Natural killer cell (primary cell): ENCODE measurements around the gene ARL14. TPM values are rescaled to one million over a fixed set of nuclear protein-coding genes. Genes with fewer than 3 reads are reported as not detected.

Experiments used
- ATAC-seq, 3 donors: fragments of 150-1000 bp in 2 of 3; fragments of 200-7000 bp in 1 of 3; cut with Tn5 transposase; 1 replicate in 1 of 3; 2 replicates in 2 of 3; pipeline ENCODE4 v1.10.0; 2021; ENCODE audit warnings: mild to moderate bottlenecking in 2 of 3, moderate library complexity in 2 of 3
- DNase-seq, 2 donors: peaks; one replicate each; pipeline versions ENCODE4 v3.0.0 to v3.0.0-alpha.2; 2013 to 2021; ENCODE audit warnings: mixed read lengths in 1 of 2
- H3K27ac ChIP-seq: one replicate; pipeline ENCODE4 v1.5.1; 2013; ENCODE audit warnings: mild to moderate bottlenecking, low read length
- H3K27me3 ChIP-seq: one replicate; pipeline ENCODE4 v1.6.1; 2013; ENCODE audit warnings: low read length; ENCODE audit not compliant: control insufficient read depth, insufficient read depth
- H3K36me3 ChIP-seq: one replicate; pipeline ENCODE4 v1.6.1; 2013; ENCODE audit warnings: low read length; ENCODE audit not compliant: control insufficient read depth, insufficient read depth
- H3K4me1 ChIP-seq: one replicate; pipeline ENCODE4 v1.6.1; 2013; ENCODE audit warnings: low read length; ENCODE audit not compliant: control insufficient read depth, insufficient read depth
- H3K4me3 ChIP-seq: one replicate; pipeline ENCODE4 v1.5.1; 2013; ENCODE audit warnings: low read length
- H3K9me3 ChIP-seq: one replicate; pipeline ENCODE4 v1.6.1; 2013; ENCODE audit warnings: low read length; ENCODE audit not compliant: control insufficient read depth, insufficient read depth
- H3K27ac Mint-ChIP-seq, 2 donors: one replicate each; pipeline ENCODE4 v1.8.0; 2022; ENCODE audit warnings: mild to moderate bottlenecking in 2 of 2, mixed read lengths in 2 of 2, moderate library complexity in 1 of 2
- H3K27me3 Mint-ChIP-seq, 2 donors: one replicate each; pipeline ENCODE4 v1.8.0; 2022; ENCODE audit warnings: low read depth in 2 of 2, mixed read lengths in 2 of 2
- H3K36me3 Mint-ChIP-seq: one replicate; pipeline ENCODE4 v1.8.0; 2022; ENCODE audit warnings: mixed read lengths
- H3K4me1 Mint-ChIP-seq, 2 donors: one replicate each; pipeline ENCODE4 v1.8.0; 2022; ENCODE audit warnings: mixed read lengths in 2 of 2
- H3K4me3 Mint-ChIP-seq: one replicate; pipeline ENCODE4 v1.8.0; 2022; ENCODE audit warnings: mild to moderate bottlenecking, moderate library complexity, mixed read lengths
- H3K9me3 Mint-ChIP-seq, 2 donors: one replicate each; pipeline ENCODE4 v1.8.0; 2022; ENCODE audit warnings: mixed read lengths in 2 of 2
- WGBS: methylation state at CpG from one replicate; pipeline ENCODE4 v1.1.7; 2013; ENCODE audit warnings: missing lambda C conversion rate; ENCODE audit not compliant: insufficient coverage; 5-methylcytosine and 5-hydroxymethylcytosine counted together
- intact Hi-C: fragments of 100-400 bp; cut with micrococcal nuclease; formaldehyde crosslinking; loops from one replicate; pipeline ENCODE4 v1.14.2; 2022
- total RNA-seq, 4 donors: library from RNA; stranded (reverse); fragments of 120-200 nt in 1 of 4; gene quantifications; one replicate each; pipeline versions ENCODE4 v1.2.3 to v1.2.4, GENCODE V29; 2013 to 2022
- TF ChIP-seq, protein P1 (sequence below): fragments of 200-600 bp; IDR thresholded peaks from one replicate; pipeline ENCODE4 v1.8.0; 2022; ENCODE audit warnings: antibody characterized with exemption

The ARL14 gene
- total RNA-seq, 3 donors from 2014 or later (not counting 1 experiment from before 2014, with no cell fraction given): not detected

DNA sequence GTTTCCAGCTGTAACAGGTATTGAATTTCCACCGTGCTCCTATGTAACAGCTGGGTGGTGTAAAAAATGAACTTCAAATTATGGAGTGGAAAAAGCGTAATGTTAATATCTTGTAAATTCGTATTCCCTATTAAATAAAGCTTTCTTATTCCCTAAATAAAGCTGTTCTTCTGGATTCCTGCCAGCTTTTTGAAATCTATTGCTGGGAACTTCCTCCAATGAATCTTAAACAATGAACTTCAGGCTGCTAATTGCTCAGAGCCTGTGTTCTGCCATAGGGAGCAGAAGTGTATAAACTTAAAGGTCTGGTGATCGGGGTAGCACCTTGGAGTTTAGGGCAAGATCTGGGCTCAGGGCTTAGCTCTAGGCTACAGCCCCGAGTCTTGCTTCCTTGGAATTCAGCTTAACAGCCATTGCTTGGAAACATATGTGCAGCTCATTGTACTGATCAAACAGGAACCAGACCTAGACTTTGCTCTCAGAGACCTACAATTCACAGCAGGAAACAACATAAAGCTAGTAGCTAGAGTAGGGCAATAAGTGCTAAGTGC lies 1.4 kb downstream of the ARL14 start:
- WGBS: 82% methylated on average over 4 of the region's 5 CpGs
- ATAC-seq (no peak), DNase-seq (no peak)
- Mint-ChIP-seq H3K27me3 (peaks cover 14 to 22% of the 10 kb centered on the region in 2 donors), H3K36me3 (no peaks in the 10 kb centered on the region), H3K4me1 (no peaks in the 10 kb centered on the region), H3K4me3 (no peak overlapping the region), H3K9me3 (no peaks in the 10 kb centered on the region), H3K27ac (no peak overlapping the region)
- Histone ChIP-seq H3K4me1 (no peaks in the 10 kb centered on the region), H3K4me3 (no peak overlapping the region), H3K9me3 (no peaks in the 10 kb centered on the region), H3K36me3 (no peaks in the 10 kb centered on the region), H3K27me3 (peaks cover 3% of the 10 kb centered on the region), H3K27ac (no peak overlapping the region)
- intact Hi-C loops: no loop called here
- TF ChIP-seq, protein P1, sequence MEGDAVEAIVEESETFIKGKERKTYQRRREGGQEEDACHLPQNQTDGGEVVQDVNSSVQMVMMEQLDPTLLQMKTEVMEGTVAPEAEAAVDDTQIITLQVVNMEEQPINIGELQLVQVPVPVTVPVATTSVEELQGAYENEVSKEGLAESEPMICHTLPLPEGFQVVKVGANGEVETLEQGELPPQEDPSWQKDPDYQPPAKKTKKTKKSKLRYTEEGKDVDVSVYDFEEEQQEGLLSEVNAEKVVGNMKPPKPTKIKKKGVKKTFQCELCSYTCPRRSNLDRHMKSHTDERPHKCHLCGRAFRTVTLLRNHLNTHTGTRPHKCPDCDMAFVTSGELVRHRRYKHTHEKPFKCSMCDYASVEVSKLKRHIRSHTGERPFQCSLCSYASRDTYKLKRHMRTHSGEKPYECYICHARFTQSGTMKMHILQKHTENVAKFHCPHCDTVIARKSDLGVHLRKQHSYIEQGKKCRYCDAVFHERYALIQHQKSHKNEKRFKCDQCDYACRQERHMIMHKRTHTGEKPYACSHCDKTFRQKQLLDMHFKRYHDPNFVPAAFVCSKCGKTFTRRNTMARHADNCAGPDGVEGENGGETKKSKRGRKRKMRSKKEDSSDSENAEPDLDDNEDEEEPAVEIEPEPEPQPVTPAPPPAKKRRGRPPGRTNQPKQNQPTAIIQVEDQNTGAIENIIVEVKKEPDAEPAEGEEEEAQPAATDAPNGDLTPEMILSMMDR: no peak

DNA sequence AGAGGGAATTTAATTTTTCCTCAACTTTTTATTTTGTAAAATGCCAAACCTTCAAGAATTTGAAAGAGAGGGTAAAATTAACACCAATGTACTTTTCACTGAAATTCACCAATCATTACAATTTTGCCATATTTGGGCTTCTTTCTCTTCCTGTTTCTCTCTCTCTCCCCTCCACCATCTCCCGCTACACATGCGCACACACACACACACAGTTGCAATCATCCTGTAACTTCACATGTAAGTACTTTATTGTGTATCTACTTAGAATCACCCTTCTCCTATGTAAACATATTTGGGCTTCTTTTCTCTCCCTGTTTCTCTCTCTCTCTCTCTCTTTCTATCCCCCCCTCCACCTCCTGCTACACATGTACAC lies 7.4 kb downstream of the ARL14 start:
- no peaks in the 10 kb centered on the region for H3K9me3 ChIP-seq
- no peaks in the 10 kb centered on the region for H3K27me3 ChIP-seq
- Mint-ChIP-seq H3K27ac (no peak overlapping the region), H3K9me3 (no peaks in the 10 kb centered on the region), H3K36me3 (no peaks in the 10 kb centered on the region), H3K27me3 (peaks cover 0 to 6% of the 10 kb centered on the region in 2 donors), H3K4me3 (no peak overlapping the region), H3K4me1 (no peaks in the 10 kb centered on the region)
- DNase-seq: no peak
- H3K27ac ChIP-seq: no peak overlapping the region
- H3K4me1 ChIP-seq: no peaks in the 10 kb centered on the region
- WGBS: 63% methylated on average over 2 of the region's 2 CpGs
- no peak for ATAC-seq
- H3K36me3 ChIP-seq: no peaks in the 10 kb centered on the region
- intact Hi-C loops: no loop called here
- H3K4me3 ChIP-seq: no peak overlapping the region
- TF ChIP-seq, protein P1: no peak

GRCh38 chr3:160685144-160685766 lies 8.3 kb downstream of the ARL14 start:
- Mint-ChIP-seq H3K9me3 (no peaks in the 10 kb centered on the region), H3K27me3 (peaks cover 0 to 4% of the 10 kb centered on the region in 2 donors), H3K4me3 (no peak overlapping the region), H3K4me1 (no peaks in the 10 kb centered on the region), H3K27ac (no peak overlapping the region), H3K36me3 (no peaks in the 10 kb centered on the region)
- DNase-seq (no peak), ATAC-seq (no peak)
- Histone ChIP-seq H3K27ac (no peak overlapping the region), H3K36me3 (no peaks in the 10 kb centered on the region), H3K27me3 (no peaks in the 10 kb centered on the region), H3K9me3 (no peaks in the 10 kb centered on the region), H3K4me3 (no peak overlapping the region), H3K4me1 (no peaks in the 10 kb centered on the region)
- intact Hi-C loops: loop anchor here (5.0 kb wide), 3 partner anchors 257 to 737 kb away; no protein-coding TSS in a partner anchor
- WGBS: 100% methylated on average over 1 of the region's 1 CpG
- TF ChIP-seq, protein P1: no peak
